ENCODE measurements around the gene PTPRC.

- TF ChIP-seq POLR2A (IDR thresholded peaks at IDR 0.05) (no peak), CTCF (IDR thresholded peaks at IDR 0.05) (no peak)
Measured at GRCh38 chr1:198797656-198798055, 158.8 kb downstream of the PTPRC start.
